GM21423 (cell line): ENCODE measurements around the gene SWI5.

Experiments used
- ATAC-seq: cut with Tn5 transposase; IDR thresholded peaks from one replicate; pipeline ENCODE4 v1.9.1; 2021; ENCODE audit warnings: mild to moderate bottlenecking, moderate library complexity; ENCODE audit not compliant: unreplicated experiment

Gene SWI5

DNA sequence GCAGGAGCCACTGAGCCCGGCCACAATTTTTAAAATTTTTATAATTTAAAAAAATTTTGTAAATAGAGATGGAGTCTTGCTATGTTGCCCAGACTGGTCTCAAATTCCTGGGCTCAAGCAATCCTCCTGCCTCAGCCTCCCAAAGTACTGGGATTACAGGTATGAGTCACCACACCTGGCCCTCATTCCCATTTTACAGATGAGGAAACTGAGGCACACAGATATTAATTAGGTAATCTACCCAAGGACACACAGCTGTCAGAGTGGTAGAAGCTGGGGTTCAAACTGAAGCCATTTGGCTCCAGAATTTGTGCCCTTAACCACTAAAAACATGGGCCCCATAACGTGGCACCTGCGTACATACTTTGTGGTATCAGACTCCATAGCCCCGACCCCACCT lies 38.6 kb downstream of the SWI5 start:
- ATAC-seq, result no peak

GRCh38 chr9:128316421-128316820 lies 40.3 kb downstream of the SWI5 start:
- ATAC-seq, result no peak

DNA sequence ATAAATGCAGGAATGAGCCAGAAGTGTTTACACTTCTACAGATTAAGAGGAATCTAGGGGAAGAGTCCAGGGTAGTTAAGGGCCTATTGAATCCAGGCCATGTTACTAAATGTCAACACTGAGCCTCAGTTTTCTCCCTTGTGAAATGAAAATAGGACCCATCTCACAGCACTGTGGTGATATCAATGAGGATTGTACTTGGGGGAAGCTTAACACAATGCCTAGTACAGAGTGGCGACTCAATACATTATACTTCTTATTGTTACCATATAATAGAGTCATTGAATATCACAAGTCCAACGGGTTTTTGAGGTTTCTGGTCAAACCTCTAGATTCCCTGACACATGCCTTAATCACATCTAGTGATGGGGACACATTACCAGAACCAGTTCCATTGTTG lies 41.6 kb downstream of the SWI5 start:
- no peak for ATAC-seq

DNA sequence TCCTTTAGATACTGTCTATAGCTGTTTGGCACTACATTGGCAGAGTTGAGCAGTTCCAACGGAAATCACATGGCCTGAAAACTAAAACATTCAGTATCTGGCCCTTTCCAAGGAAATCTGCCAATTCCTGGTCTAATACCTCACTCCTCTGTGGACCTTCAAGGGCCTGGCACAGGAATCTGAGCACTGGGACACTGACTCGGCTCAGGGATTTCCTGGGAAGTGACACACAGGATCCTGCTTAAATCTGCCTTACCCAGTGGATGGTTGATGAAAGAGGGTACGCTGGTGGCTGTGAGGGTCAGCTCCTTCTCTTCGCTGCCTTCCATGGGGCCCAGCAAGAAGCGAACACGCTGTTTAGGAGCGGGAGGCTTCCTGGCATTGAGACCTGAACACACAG lies 45.3 kb downstream of the SWI5 start:
- ATAC-seq, result no peak

- peak; percentile 15 for ATAC-seq
Observed at GRCh38 chr9:128321879-128322403, 45.9 kb downstream of the SWI5 start.

GRCh38 chr9:128322404-128323211 lies 46.5 kb downstream of the SWI5 start, which contains the start of the genes COQ4 and TRUB2:
TSS of gene COQ4 (plus strand) at chr9:128322839. CDS start at chr9:128322859, 20 bp downstream.
TSS of gene TRUB2 (minus strand) at chr9:128322447. CDS start at chr9:128322408, 39 bp downstream.
- ATAC-seq, result peak; percentile 79

DNA sequence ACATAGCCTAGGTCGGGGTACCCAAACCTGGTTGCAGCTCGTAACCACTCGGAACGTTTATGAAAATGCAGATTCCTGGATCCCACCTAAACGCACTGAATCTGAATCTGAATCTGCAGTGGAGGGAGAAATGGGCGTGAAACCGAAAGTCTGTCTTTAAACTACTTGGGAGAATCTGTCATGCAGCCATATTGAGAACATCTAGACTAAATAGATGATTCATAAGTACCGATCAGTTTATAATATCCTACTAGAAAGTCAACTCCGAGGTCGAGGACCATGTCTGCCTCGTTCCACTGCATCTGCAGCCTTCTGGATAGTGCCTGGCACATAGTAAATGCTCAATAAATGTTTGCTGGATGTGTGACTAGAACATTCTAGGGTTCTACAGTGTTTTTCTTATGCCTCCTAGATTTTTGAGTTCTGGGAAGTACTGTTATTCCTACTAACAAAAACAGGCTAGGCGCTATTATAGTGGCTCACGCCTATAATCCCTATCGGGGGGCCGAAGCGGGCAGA lies 47.2 kb downstream of the SWI5 start:
- ATAC-seq, result no peak

- no peak for ATAC-seq
Observed at GRCh38 chr9:128323791-128324190, 47.7 kb downstream of the SWI5 start.

DNA sequence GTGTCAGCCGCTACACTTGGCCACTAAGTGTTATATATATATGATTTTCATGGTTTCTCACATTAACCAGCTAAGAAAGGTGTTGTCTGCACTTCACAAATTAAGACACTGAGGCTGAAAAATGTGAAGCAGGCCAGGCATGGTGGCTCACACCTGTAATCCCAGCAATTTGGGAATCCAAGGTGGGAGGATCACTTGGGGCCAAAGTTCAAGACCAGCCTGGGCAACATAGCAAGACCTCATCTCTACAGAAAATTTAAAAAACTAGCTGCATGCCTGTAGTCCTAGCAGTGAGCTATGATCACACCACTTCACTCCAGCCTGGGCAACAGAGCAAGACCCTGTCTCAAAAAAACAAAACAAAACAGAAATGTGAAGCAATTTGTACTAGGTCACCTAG lies 48.3 kb downstream of the SWI5 start:
- no peak for ATAC-seq

- no peak for ATAC-seq
Observed at GRCh38 chr9:128325629-128326028, 49.6 kb downstream of the SWI5 start.

- ATAC-seq, result no peak
Observed at GRCh38 chr9:128333451-128333869, 57.4 kb downstream of the SWI5 start.

DNA sequence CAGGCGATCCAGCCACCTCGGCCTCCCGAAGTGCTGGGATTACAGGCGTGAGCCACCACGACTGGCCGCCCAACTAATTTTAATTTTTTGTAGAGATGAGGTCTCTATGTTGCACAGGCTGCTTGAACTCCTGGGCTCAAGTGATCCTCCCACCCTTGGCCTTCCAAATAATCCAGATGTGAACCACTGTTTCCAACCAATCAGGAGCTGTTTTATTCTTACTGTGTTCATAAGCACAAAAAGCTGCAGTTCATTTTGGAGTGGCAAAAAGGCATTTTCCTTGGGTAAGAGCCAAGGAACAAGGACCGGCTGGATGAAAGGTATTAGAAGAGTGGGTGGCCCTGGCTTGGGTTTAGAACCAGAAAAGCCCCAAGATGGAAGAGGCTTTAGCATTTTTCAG lies 59.1 kb downstream of the SWI5 start:
- ATAC-seq, result no peak

- ATAC-seq, result no peak
Observed at GRCh38 chr9:128335914-128336313, 59.8 kb downstream of the SWI5 start.

GRCh38 chr9:128337936-128338335 lies 61.9 kb downstream of the SWI5 start:
- no peak for ATAC-seq
